Measurements from ENCODE around the gene GNAO1.

Gene GNAO1

GRCh38 chr16:56311208-56312027 is 120.1 kb downstream of the GNAO1 start:
- no peak overlapping the region for H3K4me3 Mint-ChIP-seq
- H3K4me1 Mint-ChIP-seq: peaks cover 7% of the 10 kb centered on the region
- no peaks in the 10 kb centered on the region for H3K9me3 Mint-ChIP-seq
- ATAC-seq (peak; percentile 49), DNase-seq (ENCODE audit: low spot score in 2 of 2) (no peak)
- no peaks in the 10 kb centered on the region for H3K36me3 Mint-ChIP-seq
- H3K27ac Mint-ChIP-seq: no peak overlapping the region

GRCh38 chr16:56312028-56312300 is 120.7 kb downstream of the GNAO1 start:
- Mint-ChIP-seq H3K36me3 (no peaks in the 10 kb centered on the region), H3K4me1 (peaks cover 7% of the 10 kb centered on the region), H3K4me3 (no peak overlapping the region), H3K9me3 (no peaks in the 10 kb centered on the region), H3K27ac (no peak overlapping the region)
- DNase-seq (ENCODE audit: low spot score in 2 of 2): no peak
- no peak for ATAC-seq

- H3K4me3 Mint-ChIP-seq: no peak overlapping the region
- H3K27ac Mint-ChIP-seq: no peak overlapping the region
- H3K4me1 Mint-ChIP-seq: peaks cover 8% of the 10 kb centered on the region
- no peak for ATAC-seq
- no peaks in the 10 kb centered on the region for H3K36me3 Mint-ChIP-seq
- no peak for DNase-seq (ENCODE audit: low spot score in 2 of 2)
- no peaks in the 10 kb centered on the region for H3K9me3 Mint-ChIP-seq
Measured at GRCh38 chr16:56312556-56312955, 121.3 kb downstream of the GNAO1 start.

- Mint-ChIP-seq H3K4me3 (no peak overlapping the region), H3K36me3 (no peaks in the 10 kb centered on the region), H3K4me1 (peaks cover 15% of the 10 kb centered on the region), H3K27ac (no peak overlapping the region), H3K9me3 (no peaks in the 10 kb centered on the region)
- ATAC-seq (no peak), DNase-seq (ENCODE audit: low spot score in 2 of 2) (no peak)
Measured at GRCh38 chr16:56314244-56314850, 123.1 kb downstream of the GNAO1 start.

DNA sequence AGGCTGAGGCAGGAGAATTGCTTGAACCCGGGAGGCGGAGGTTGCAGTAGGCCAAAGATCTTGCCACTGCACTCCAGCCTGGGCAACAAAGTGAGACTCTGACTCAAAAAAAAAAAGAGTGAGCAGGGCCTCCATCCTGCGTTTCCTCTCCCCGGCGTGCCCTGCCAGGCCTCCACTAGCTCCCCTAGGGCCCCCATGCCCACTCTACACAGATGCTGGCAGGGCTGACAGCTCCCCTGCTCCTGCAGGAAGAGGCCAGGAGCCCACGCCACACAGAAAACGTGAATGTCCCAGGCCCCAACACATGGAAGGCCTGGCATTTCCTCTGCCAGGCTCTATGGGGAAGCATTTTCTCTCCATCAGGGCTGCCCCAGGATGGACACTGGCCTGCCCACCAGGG is 124.7 kb downstream of the GNAO1 start:
- Mint-ChIP-seq H3K36me3 (no peaks in the 10 kb centered on the region), H3K4me1 (peaks cover 19% of the 10 kb centered on the region), H3K9me3 (no peaks in the 10 kb centered on the region), H3K4me3 (no peak overlapping the region), H3K27ac (no peak overlapping the region)
- no peak for DNase-seq (ENCODE audit: low spot score in 2 of 2)
- ATAC-seq: no peak

GRCh38 chr16:56316545-56316944 is 125.3 kb downstream of the GNAO1 start:
- DNase-seq (ENCODE audit: low spot score in 2 of 2) (no peak), ATAC-seq (no peak)
- Mint-ChIP-seq H3K4me1 (peaks cover 21% of the 10 kb centered on the region), H3K27ac (no peak overlapping the region), H3K36me3 (no peaks in the 10 kb centered on the region), H3K4me3 (no peak overlapping the region), H3K9me3 (no peaks in the 10 kb centered on the region)

GRCh38 chr16:56317998-56318826 is 126.9 kb downstream of the GNAO1 start:
- peak overlapping the region; percentile 55 for H3K4me3 Mint-ChIP-seq

GRCh38 chr16:56318827-56319140 is 127.5 kb downstream of the GNAO1 start:
- Mint-ChIP-seq H3K4me1 (peaks cover 21% of the 10 kb centered on the region), H3K36me3 (no peaks in the 10 kb centered on the region), H3K9me3 (no peaks in the 10 kb centered on the region), H3K27ac (no peak overlapping the region), H3K4me3 (no peak overlapping the region)
- DNase-seq (ENCODE audit: low spot score in 2 of 2) (no peak), ATAC-seq (no peak)

More at GRCh38 chr16:56317998-56318826, 126.9 kb downstream of the GNAO1 start:
- peak; percentile 93 for ATAC-seq
- no peak overlapping the region for H3K27ac Mint-ChIP-seq
- no peaks in the 10 kb centered on the region for H3K9me3 Mint-ChIP-seq
- peaks cover 21% of the 10 kb centered on the region for H3K4me1 Mint-ChIP-seq
- H3K36me3 Mint-ChIP-seq: no peaks in the 10 kb centered on the region
- DNase-seq (ENCODE audit: low spot score in 2 of 2): peak; percentile 86 to 89

DNA sequence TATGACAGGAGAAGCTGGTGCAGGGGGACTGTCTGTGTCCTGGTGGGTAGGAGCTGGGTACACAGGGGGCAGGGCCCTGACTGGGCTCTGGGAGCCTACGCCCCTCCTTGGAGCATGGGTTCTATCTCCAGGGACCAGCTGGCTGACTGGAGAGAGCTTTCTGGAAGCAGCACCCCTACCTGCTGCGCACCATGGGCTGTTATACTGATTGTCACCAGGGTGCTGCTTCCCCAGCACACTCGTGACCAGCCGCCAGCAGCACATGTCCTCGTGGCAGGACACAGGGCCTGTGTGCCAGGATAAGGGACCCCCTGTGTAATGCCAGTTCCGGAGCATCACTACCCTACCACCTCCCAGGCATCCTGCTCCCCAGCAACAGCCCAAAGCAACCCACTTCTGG is 128.1 kb downstream of the GNAO1 start:
- no peak overlapping the region for H3K27ac Mint-ChIP-seq

GRCh38 chr16:56320056-56320455 is 128.8 kb downstream of the GNAO1 start:
- Mint-ChIP-seq H3K27ac (peak overlapping the region; percentile 9), H3K4me3 (no peak overlapping the region), H3K36me3 (no peaks in the 10 kb centered on the region), H3K9me3 (no peaks in the 10 kb centered on the region), H3K4me1 (peaks cover 21% of the 10 kb centered on the region)
- no peak for ATAC-seq
- no peak for DNase-seq (ENCODE audit: low spot score in 2 of 2)

More for the DNA sequence above, 128.1 kb downstream of the GNAO1 start:
- ATAC-seq: no peak
- Mint-ChIP-seq H3K4me1 (peaks cover 21% of the 10 kb centered on the region), H3K36me3 (no peaks in the 10 kb centered on the region), H3K4me3 (no peak overlapping the region), H3K9me3 (no peaks in the 10 kb centered on the region)
- no peak for DNase-seq (ENCODE audit: low spot score in 2 of 2)

- H3K36me3 Mint-ChIP-seq: no peaks in the 10 kb centered on the region
Measured at GRCh38 chr16:56320811-56321558, 129.7 kb downstream of the GNAO1 start.

DNA sequence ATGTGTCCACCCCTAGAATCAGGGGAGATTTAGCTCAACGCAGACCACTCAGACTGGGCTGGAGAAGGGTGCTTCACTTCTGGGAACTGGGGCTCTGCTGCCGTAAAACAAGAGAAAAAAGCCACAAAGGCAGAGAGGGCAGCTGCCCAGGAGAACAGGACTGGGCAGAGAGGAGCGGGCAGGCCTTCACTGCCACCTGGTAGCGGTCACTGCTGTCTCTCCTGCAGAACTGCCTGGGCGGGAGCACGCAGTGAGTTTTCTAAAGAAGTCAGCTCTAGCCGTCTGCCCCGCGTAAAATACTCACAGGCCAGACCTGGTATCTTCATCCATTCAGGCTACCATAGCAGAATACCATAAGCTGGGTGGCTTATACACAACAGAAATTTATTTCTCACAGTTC is 130.3 kb downstream of the GNAO1 start:
- ATAC-seq (no peak), DNase-seq (ENCODE audit: low spot score in 2 of 2) (no peak)
- H3K9me3 Mint-ChIP-seq: no peaks in the 10 kb centered on the region
- peaks cover 26% of the 10 kb centered on the region for H3K4me1 Mint-ChIP-seq
- no peaks in the 10 kb centered on the region for H3K36me3 Mint-ChIP-seq
- H3K4me3 Mint-ChIP-seq: no peak overlapping the region
- H3K27ac Mint-ChIP-seq: no peak overlapping the region

More at GRCh38 chr16:56320811-56321558, 129.7 kb downstream of the GNAO1 start:
- Mint-ChIP-seq H3K4me3 (no peak overlapping the region), H3K4me1 (peaks cover 22% of the 10 kb centered on the region), H3K27ac (peak overlapping the region; percentile 9), H3K9me3 (no peaks in the 10 kb centered on the region)
- ATAC-seq: no peak
- no peak for DNase-seq (ENCODE audit: low spot score in 2 of 2)

- no peak overlapping the region for H3K27ac Mint-ChIP-seq
- peaks cover 11% of the 10 kb centered on the region for H3K4me1 Mint-ChIP-seq
- DNase-seq (ENCODE audit: low spot score in 2 of 2): no peak
- no peaks in the 10 kb centered on the region for H3K36me3 Mint-ChIP-seq
- no peaks in the 10 kb centered on the region for H3K9me3 Mint-ChIP-seq
- no peak for ATAC-seq
- H3K4me3 Mint-ChIP-seq: no peak overlapping the region
Measured at GRCh38 chr16:56324406-56324805, 133.1 kb downstream of the GNAO1 start.

DNA sequence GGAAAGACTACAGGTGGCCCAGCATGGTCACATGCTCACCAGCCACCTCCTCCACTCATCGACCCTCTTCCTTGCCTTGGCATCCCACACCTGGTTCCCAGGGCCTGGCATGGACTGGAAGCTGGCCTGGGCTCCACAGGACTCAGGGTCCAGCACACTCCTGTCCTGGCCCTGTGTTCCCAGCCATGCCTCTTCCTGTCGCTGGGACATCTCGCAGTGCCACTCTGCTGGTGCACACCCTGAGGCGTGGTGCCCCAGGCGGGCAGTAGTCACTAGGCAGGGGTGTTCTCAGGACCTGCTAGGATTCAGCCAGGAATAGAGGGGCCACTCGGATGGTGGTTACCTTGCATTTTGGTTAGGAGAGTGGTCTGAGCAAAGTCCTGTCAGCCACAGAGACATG is 134.7 kb downstream of the GNAO1 start:
- ATAC-seq (no peak), DNase-seq (ENCODE audit: low spot score in 2 of 2) (no peak)
- Mint-ChIP-seq H3K36me3 (no peaks in the 10 kb centered on the region), H3K27ac (peak overlapping the region; percentile 12), H3K4me1 (peaks cover 6% of the 10 kb centered on the region), H3K9me3 (no peaks in the 10 kb centered on the region), H3K4me3 (no peak overlapping the region)
